ENCODE results near the gene LRRK2.
"Not testable (repeated sequence)": the region's sequence is repeated elsewhere in the genome, so short reads cannot be mapped to it uniquely, and the experiment has no call there.

Gene LRRK2

DNA sequence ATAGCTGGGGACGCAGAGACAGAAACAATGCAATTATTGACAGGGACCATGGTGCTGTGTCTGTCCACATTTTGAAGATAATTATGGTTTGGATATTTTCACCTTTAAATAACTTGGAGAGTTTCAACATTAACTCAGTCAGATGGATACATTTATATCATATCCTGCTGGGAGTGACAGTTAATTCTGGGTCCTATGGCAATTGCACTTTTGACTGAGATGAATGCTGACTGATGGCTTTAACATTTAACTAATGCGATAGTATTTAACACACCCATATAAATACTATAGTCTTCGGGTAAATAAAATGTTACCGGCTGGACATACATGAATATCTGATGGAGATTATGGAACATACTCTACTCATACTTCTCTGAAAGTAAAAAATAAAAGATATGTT lies 118.3 kb downstream of the LRRK2 start:
- H3K4me3 Mint-ChIP-seq, result no peak overlapping the region
- no peaks in the 10 kb centered on the region for H3K9me3 Mint-ChIP-seq (ENCODE audit: low read depth)
- H3K27ac Mint-ChIP-seq, result no peak overlapping the region
- no peaks in the 10 kb centered on the region for H3K27me3 Mint-ChIP-seq
- no peaks in the 10 kb centered on the region for H3K4me1 Mint-ChIP-seq (ENCODE audit: low read depth)
- H3K36me3 Mint-ChIP-seq, result no peaks in the 10 kb centered on the region

DNA sequence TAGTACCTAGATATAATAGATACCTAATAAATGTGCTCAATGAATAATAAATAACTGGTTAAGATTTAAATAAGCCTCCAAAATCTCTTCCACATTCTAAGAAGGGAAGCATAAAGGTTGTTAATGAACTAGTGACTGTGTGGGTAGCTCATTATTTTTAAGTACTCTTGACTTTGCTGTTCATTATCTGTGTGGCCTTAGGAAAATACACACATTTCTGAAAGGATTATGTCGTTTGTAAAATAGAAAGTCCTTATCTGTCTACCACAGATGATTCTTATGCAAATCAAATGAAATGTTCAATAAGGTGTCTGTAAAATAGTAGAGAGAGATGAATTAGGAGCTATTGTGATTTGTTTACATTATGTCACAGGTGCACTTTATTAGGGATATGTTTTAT lies 119.5 kb downstream of the LRRK2 start:
- Mint-ChIP-seq H3K36me3 (no peaks in the 10 kb centered on the region), H3K27ac (no peak overlapping the region), H3K9me3 (ENCODE audit: low read depth) (no peaks in the 10 kb centered on the region)

DNA sequence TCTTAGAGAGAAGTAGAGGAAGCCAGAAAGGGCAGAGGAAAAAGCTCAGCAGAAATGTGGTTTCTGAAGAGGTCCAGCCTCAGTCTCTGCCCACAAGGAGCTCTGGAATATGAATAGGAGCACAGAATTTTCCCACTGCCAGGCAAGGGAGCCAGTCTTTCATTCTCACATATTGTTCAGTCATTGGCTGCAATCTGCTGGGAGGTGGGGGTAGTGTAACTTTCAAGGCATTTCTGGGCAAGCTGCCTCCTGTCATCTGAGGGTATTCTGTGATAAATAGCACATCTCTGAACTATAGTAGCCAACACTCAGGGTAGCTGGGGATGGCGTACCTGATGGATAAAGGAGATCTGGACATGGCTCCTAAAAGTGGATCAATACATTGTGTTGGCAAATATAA lies 127.2 kb downstream of the LRRK2 start:
- no peak overlapping the region for H3K27ac Mint-ChIP-seq
- no peak overlapping the region for H3K4me3 Mint-ChIP-seq
- no peaks in the 10 kb centered on the region for H3K9me3 Mint-ChIP-seq (ENCODE audit: low read depth)
- no peaks in the 10 kb centered on the region for H3K27me3 Mint-ChIP-seq
- H3K36me3 Mint-ChIP-seq, result no peaks in the 10 kb centered on the region
- H3K4me1 Mint-ChIP-seq (ENCODE audit: low read depth), result no peaks in the 10 kb centered on the region

More for the DNA sequence above, 119.5 kb downstream of the LRRK2 start:
- H3K4me3 Mint-ChIP-seq, result no peak overlapping the region
- no peaks in the 10 kb centered on the region for H3K4me1 Mint-ChIP-seq (ENCODE audit: low read depth)
- H3K27me3 Mint-ChIP-seq, result no peaks in the 10 kb centered on the region

DNA sequence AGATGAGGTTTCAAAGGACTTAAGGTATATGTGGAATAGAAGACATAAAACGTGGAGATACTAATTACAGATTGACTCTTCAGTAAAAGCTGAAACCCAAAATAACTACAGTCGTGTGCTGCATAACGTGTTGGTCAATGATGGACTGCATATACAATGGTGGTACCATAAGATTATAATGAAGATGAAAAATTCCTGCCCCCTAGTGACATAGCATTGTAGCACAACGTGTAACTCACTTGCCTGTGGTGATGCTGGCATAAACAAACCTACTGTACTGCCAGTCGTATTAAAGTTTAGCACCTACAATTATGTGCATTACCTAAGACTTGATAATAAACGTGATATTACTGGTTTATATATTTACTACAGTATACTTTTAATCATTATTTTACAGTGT lies 150.3 kb downstream of the LRRK2 start:
- Mint-ChIP-seq H3K4me3 (no peak overlapping the region), H3K4me1 (ENCODE audit: low read depth) (no peaks in the 10 kb centered on the region), H3K27ac (no peak overlapping the region), H3K36me3 (no peaks in the 10 kb centered on the region), H3K27me3 (no peaks in the 10 kb centered on the region), H3K9me3 (ENCODE audit: low read depth) (no peaks in the 10 kb centered on the region)

DNA sequence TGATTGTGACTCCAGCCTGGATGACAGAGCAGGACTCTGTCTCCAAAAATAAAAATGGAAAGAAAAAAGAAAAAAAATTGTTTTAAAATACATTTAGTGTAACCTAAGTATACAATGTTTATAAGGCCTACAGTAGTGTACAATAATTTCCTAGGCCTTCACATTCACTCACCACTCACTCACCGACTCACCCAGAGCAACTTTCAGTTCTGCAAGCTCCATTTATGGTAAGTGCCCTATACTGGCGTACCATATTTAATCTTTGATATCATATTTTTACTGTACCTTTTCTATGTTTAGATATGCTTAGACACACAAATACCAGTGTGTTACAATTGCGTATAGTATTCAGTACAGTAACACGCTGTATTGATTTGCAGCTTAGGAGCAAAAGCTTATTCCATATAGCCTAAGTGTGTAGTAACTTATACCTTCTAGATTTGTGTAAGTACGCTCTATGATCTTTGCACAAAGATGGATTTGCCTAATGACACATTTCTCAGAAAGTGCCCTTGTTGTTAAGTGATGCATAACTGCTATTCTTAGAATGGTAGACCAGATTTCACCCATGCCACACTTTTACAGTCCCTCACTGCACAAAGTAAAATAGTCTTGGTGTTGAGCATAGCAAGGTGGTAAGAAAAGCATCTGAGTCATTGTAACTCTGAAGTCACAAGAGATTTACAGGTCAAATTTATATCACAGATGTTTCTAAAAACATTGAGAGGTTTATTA lies 151.9 kb downstream of the LRRK2 start:
- no peak overlapping the region for H3K4me3 Mint-ChIP-seq
- no peaks in the 10 kb centered on the region for H3K36me3 Mint-ChIP-seq
- no peak overlapping the region for H3K27ac Mint-ChIP-seq
- H3K27me3 Mint-ChIP-seq, result no peaks in the 10 kb centered on the region
- H3K4me1 Mint-ChIP-seq (ENCODE audit: low read depth), result no peaks in the 10 kb centered on the region
- no peaks in the 10 kb centered on the region for H3K9me3 Mint-ChIP-seq (ENCODE audit: low read depth)

DNA sequence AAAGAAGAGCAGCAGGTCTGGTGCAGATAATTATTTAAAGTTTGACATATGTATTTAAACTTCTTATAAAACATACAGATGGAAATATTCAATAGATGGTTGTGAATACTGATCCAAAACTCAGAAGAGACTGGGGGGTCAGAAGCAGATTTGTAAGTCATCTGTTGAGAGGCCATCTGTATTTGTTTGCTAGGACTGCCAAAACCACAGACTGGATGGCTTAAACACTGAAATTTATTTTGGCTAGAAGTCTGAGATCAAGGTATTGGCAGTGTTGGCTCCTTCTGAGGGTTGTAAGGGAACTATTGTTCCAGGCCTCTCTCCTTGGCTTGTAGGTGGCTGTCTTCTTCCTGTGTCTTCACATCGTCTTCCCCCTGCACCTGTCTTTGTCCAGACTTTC lies 153.9 kb downstream of the LRRK2 start:
- H3K4me3 Mint-ChIP-seq, result no peak overlapping the region

DNA sequence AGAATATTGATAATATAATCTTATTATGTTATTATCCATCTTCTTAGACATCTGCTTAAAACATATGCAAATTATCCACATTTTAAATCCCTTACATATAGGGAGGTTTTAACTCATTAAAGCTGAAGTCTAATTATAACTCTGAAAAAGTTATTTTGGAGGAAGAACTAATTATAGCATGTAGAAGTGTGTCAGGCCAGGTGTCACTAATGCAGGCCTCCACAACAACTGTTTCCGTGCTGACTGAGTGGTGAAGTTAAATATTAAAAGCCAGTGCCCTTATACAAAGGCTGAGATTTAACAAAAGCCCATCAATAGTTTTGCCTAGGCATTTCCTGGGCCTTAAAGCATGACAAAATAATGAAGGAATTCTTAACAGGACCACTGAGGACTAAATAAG lies 157.4 kb downstream of the LRRK2 start:
- Mint-ChIP-seq H3K9me3 (ENCODE audit: low read depth) (no peaks in the 10 kb centered on the region), H3K4me1 (ENCODE audit: low read depth) (no peaks in the 10 kb centered on the region), H3K27ac (no peak overlapping the region), H3K4me3 (no peak overlapping the region), H3K27me3 (no peaks in the 10 kb centered on the region), H3K36me3 (no peaks in the 10 kb centered on the region)

More for the DNA sequence above, 153.9 kb downstream of the LRRK2 start:
- H3K36me3 Mint-ChIP-seq, result no peaks in the 10 kb centered on the region
- no peaks in the 10 kb centered on the region for H3K27me3 Mint-ChIP-seq
- no peak overlapping the region for H3K27ac Mint-ChIP-seq
- no peaks in the 10 kb centered on the region for H3K4me1 Mint-ChIP-seq (ENCODE audit: low read depth)
- H3K9me3 Mint-ChIP-seq (ENCODE audit: low read depth), result no peaks in the 10 kb centered on the region

DNA sequence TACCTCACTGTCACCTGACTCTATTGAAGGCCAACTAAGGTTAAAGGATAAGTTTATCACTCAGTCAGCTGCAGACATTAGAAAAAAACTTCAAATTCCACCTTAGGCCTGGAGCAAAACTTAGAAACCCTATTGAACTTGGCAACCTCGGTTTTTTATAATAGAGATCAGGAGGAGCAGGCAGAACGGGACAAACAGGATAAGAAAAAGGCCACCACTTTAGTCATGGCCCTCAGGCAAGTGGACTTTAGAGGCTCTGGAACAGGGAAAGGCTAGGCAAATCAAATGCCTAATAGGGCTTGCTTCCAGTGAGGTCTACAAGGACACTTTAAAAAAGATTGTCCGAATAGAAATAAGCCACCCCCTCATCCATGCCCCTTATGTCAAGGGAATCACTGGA lies 162.5 kb downstream of the LRRK2 start:
- not testable (repeated sequence) for H3K36me3 Mint-ChIP-seq; H3K4me3 Mint-ChIP-seq; H3K4me1 Mint-ChIP-seq (ENCODE audit: low read depth); H3K27me3 Mint-ChIP-seq; H3K27ac Mint-ChIP-seq; H3K9me3 Mint-ChIP-seq (ENCODE audit: low read depth)

DNA sequence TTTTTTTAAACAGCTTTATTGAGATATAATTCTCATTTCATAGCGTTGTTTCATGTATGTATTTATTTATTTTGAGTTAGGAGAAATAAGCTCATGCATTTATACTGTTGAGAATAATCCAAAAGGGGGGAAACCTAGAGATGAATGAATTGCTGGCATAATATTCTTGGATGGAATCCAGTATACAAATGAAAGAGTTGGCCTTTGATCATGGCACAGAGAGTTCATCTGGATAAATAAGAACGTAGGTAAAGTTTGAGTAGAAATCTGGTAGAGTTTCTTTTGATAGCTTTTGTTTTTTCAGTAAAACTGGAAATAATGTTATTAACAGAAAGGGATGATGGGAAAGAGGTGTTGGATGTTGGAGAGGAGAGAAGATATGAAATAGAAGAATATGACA lies 166.2 kb downstream of the LRRK2 start:
- no peaks in the 10 kb centered on the region for H3K4me1 Mint-ChIP-seq (ENCODE audit: low read depth)
- no peak overlapping the region for H3K27ac Mint-ChIP-seq
- peaks cover 5% of the 10 kb centered on the region for H3K9me3 Mint-ChIP-seq (ENCODE audit: low read depth)
- H3K36me3 Mint-ChIP-seq, result no peaks in the 10 kb centered on the region
- H3K27me3 Mint-ChIP-seq, result no peaks in the 10 kb centered on the region
- H3K4me3 Mint-ChIP-seq, result no peak overlapping the region

DNA sequence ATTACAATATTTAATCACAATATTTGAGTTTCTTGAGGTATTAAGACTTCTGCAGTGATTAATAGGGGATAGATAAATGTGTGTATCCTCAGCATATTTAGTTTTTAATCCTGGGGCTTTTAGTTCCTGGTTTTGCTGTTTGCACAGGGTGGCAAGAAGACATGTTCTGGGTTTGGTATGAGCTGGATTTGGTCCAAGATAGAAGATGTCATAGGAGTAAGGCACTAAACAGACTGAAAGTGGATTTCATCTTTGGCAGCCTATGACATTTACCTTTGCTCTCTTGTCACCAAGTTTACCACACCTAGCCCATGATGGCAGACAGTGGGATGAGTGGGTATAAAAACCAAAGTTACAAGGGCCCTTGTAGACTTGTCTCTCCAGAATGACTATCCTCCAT lies 168.2 kb downstream of the LRRK2 start:
- no peak overlapping the region for H3K27ac Mint-ChIP-seq
- H3K9me3 Mint-ChIP-seq (ENCODE audit: low read depth), result peaks cover 5% of the 10 kb centered on the region
- no peaks in the 10 kb centered on the region for H3K36me3 Mint-ChIP-seq

DNA sequence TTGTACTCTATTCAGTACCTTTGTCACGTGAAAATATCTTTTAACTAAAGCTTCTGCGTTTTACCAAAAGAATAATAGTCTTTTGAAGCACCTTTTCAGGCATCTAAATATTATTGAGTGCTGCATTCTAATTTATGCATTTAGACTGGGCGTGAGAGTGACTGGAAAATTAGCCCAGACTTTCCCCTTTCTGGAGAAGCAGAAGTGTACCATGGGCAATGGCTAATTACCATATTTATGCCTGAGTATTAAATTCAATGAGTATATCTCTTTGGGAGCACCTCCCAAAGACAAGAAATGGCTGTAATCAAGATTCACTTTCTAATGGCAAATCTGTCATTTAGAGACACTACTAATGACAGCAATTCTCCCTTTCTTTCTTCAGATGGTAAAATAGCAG lies 174.9 kb downstream of the LRRK2 start:
- no peaks in the 10 kb centered on the region for H3K27me3 Mint-ChIP-seq
- H3K4me1 Mint-ChIP-seq (ENCODE audit: low read depth), result no peaks in the 10 kb centered on the region
- no peaks in the 10 kb centered on the region for H3K36me3 Mint-ChIP-seq
- H3K4me3 Mint-ChIP-seq, result no peak overlapping the region
- no peak overlapping the region for H3K27ac Mint-ChIP-seq
- H3K9me3 Mint-ChIP-seq (ENCODE audit: low read depth), result no peaks in the 10 kb centered on the region

More for the DNA sequence above, 168.2 kb downstream of the LRRK2 start:
- Mint-ChIP-seq H3K4me1 (ENCODE audit: low read depth) (no peaks in the 10 kb centered on the region), H3K4me3 (no peak overlapping the region), H3K27me3 (no peaks in the 10 kb centered on the region)

DNA sequence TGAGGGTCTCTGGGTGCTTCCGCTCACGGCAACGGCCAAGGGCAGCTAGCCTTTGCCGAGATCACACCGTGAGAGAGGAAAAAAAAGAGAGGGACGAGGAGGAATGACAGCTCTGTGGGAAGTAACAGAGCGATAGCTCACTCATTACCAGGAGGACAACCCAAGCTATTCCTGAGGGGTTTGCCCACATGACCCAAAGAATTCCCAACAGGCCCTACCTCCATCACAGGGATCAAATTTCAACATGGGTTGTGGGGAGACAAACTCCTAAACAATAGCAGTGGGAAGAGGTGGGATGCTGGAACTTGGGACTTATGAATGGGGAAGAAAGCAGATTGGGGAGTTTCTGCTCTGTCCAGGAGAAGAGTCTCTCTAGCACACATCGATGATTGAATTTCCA lies 180.6 kb downstream of the LRRK2 start:
- no peak overlapping the region for H3K4me3 Mint-ChIP-seq
- H3K27ac Mint-ChIP-seq, result no peak overlapping the region
- H3K9me3 Mint-ChIP-seq (ENCODE audit: low read depth), result no peaks in the 10 kb centered on the region
- H3K4me1 Mint-ChIP-seq (ENCODE audit: low read depth), result no peaks in the 10 kb centered on the region
- H3K36me3 Mint-ChIP-seq, result no peaks in the 10 kb centered on the region
- H3K27me3 Mint-ChIP-seq, result no peaks in the 10 kb centered on the region

Measured in activated naive CD8-positive, alpha-beta T cell (primary cell).